HCT116 (cell line): ENCODE results near the gene CCDC146. TPM values are rescaled to one million over a fixed set of nuclear protein-coding genes. Genes with fewer than 3 reads are reported as not detected.

Experiments used
- ATAC-seq: fragments of 200-7000 bp; cut with Tn5 transposase; 2 replicates; pipeline ENCODE4 v1.9.1; 2020; ENCODE audit warnings: mild to moderate bottlenecking, moderate library complexity
- BruUV-seq: library from RNA; stranded (reverse); fragments of 400-500 nt; replicated peaks from 2 replicates; lab custom pipeline; 2021; lab: Mats Ljungman, UMichigan
- CTCF ChIA-PET: fragments of 300-600 bp; sonication (Branson Sonifier 250); formaldehyde crosslinking; loops from one replicate; lab custom pipeline; 2021; ENCODE audit warnings: antibody characterized with exemption; lab: Charles Lee
- POLR2A ChIA-PET: fragments of 300-600, 350-600 bp; sonication (Branson Sonifier 250); formaldehyde crosslinking; loops from one replicate; lab custom pipeline; 2021; ENCODE audit warnings: antibody characterized with exemption; lab: Charles Lee
- RAD21 ChIA-PET, 2 experiments: fragments of 300-600 bp; sonication (Branson Sonifier 250); formaldehyde crosslinking; loops; one replicate each; lab custom pipeline; 2023; ENCODE audit warnings: low total read pairs in 2 of 2; ENCODE audit not compliant: uncharacterized antibody in 2 of 2, unreplicated experiment in 2 of 2, low non-redundant PET in 1 of 2; lab: Charles Lee
- DNase-seq: peaks from one replicate; pipeline ENCODE4 v3.0.0-alpha.2; 2010; ENCODE audit warnings: low read depth, low spot score
- H2AFZ ChIP-seq: fragments of 200-600 bp; shearing (Covaris generic), sonication (generic); 2 replicates; pipeline ENCODE4 v1.6.1; 2017; ENCODE audit warnings: low read depth, mixed run types, mixed read lengths, antibody characterized with exemption, low read length; ENCODE audit not compliant: poor library complexity, severe bottlenecking
- H3K27ac ChIP-seq: 2 replicates; pipeline ENCODE4 v1.5.1; 2012; ENCODE audit warnings: low read depth, low read length
- H3K27me3 ChIP-seq: fragments of 200-600 bp; sonication (generic); 2 replicates; pipeline ENCODE4 v1.6.1; 2016; ENCODE audit warnings: mixed run types, low read length, mixed read lengths; ENCODE audit not compliant: insufficient read depth
- H3K36me3 ChIP-seq, 2 experiments: fragments of 200-500 bp in 1 of 2; fragments of 200-600 bp in 1 of 2; sonication (Bioruptor generic) in 1 of 2; sonication (generic) in 1 of 2; 2 replicates each; pipeline versions ENCODE4 v1.5.1 to v1.6.1; 2014 to 2016; ENCODE audit warnings: low read length in 2 of 2, inconsistent platforms in 1 of 2, mixed read lengths in 1 of 2, mixed run types in 1 of 2; ENCODE audit not compliant: insufficient read depth in 2 of 2, control insufficient read depth in 1 of 2
- H3K4me1 ChIP-seq, 2 experiments: fragments of 200-600 bp in 1 of 2; sonication (generic) in 1 of 2; 2 replicates each; pipeline versions ENCODE4 v1.5.1 to v1.6.1; 2012 to 2017; ENCODE audit warnings: low read length in 2 of 2, inconsistent platforms in 1 of 2, mild to moderate bottlenecking in 1 of 2, mixed read lengths in 1 of 2, mixed run types in 1 of 2, moderate library complexity in 1 of 2; ENCODE audit not compliant: insufficient read depth in 2 of 2, control insufficient read depth in 1 of 2
- H3K4me2 ChIP-seq: fragments of 200-600 bp; sonication (generic); 2 replicates; pipeline ENCODE4 v1.6.1; 2017; ENCODE audit warnings: mixed run types, low read length, mixed read lengths
- H3K4me3 ChIP-seq, 2 experiments: fragments of 200-600 bp in 1 of 2; sonication (generic) in 1 of 2; replicated peaks in 1 of 2; 2 replicates each; pipeline ENCODE4 v1.5.1; 2011 to 2016; ENCODE audit warnings: low read length in 2 of 2, control low read depth in 1 of 2, low read depth in 1 of 2, mild to moderate bottlenecking in 1 of 2, mixed read lengths in 1 of 2, mixed run types in 1 of 2
- H3K79me2 ChIP-seq: fragments of 200-600 bp; sonication (generic); 2 replicates; pipeline ENCODE4 v1.6.1; 2017; ENCODE audit warnings: mild to moderate bottlenecking, mixed run types, low read length, moderate library complexity, mixed read lengths; ENCODE audit not compliant: insufficient read depth
- H3K9ac ChIP-seq: fragments of 200-600 bp; sonication (generic); 2 replicates; pipeline ENCODE4 v1.6.1; 2016; ENCODE audit warnings: low read length, mixed read lengths
- H3K9me2 ChIP-seq: fragments of 200-600 bp; sonication (generic), shearing (Covaris generic); 2 replicates; pipeline ENCODE4 v1.6.1; 2017; ENCODE audit warnings: mixed run types, mild to moderate bottlenecking, moderate library complexity; ENCODE audit not compliant: insufficient read depth
- H3K9me3 ChIP-seq, 2 experiments: fragments of 200-500 bp in 1 of 2; fragments of 200-600 bp in 1 of 2; sonication (Bioruptor generic) in 1 of 2; sonication (generic) in 1 of 2; 2 replicates each; pipeline ENCODE4 v1.6.1; 2014 to 2017; ENCODE audit warnings: low read length in 2 of 2, mixed read lengths in 2 of 2, inconsistent platforms in 1 of 2, low read depth in 1 of 2, mild to moderate bottlenecking in 1 of 2, mixed run types in 1 of 2, moderate library complexity in 1 of 2; ENCODE audit not compliant: control insufficient read depth in 1 of 2, insufficient read depth in 1 of 2
- H4K20me1 ChIP-seq: fragments of 200-600 bp; sonication (generic), shearing (Covaris generic); 2 replicates; pipeline ENCODE4 v1.6.1; 2017; ENCODE audit warnings: mixed run types, mild to moderate bottlenecking, moderate library complexity; ENCODE audit not compliant: insufficient read depth
- EZH2phosphoT487 ChIP-seq: fragments of 200-600 bp; IDR thresholded peaks from 2 replicates; pipeline ENCODE4 v1.6.1; 2018; ENCODE audit warnings: antibody characterized with exemption, borderline replicate concordance
- FOSL1 ChIP-seq: IDR thresholded peaks from 2 replicates; pipeline ENCODE4 v1.6.1; 2012; ENCODE audit warnings: low read depth
- SRF ChIP-seq: IDR thresholded peaks from 2 replicates; pipeline ENCODE4 v1.6.1; 2012; ENCODE audit warnings: low read depth
- ZNF274 ChIP-seq: fragments of 200-500 bp; sonication (Bioruptor generic); IDR thresholded peaks from 2 replicates; pipeline ENCODE4 v1.6.1; 2014; ENCODE audit warnings: mild to moderate bottlenecking, low read depth, low read length, inconsistent platforms
- intact Hi-C: fragments of 100-400 bp; cut with micrococcal nuclease; formaldehyde crosslinking; loops from 2 replicates; pipeline ENCODE4 v1.10.0; 2022
- total RNA-seq: library from RNA; stranded (reverse); gene quantifications from one replicate; pipeline ENCODE4 v1.2.1, GENCODE V29; 2021; ENCODE audit not compliant: unreplicated experiment
- TF ChIP-seq, protein P1 (sequence below): IDR thresholded peaks from 2 replicates; pipeline ENCODE4 v1.6.1; 2012; ENCODE audit warnings: low read depth

CCDC146 gene
- total RNA-seq, 1 experiment from 2014 or later = 6.3 TPM

DNA sequence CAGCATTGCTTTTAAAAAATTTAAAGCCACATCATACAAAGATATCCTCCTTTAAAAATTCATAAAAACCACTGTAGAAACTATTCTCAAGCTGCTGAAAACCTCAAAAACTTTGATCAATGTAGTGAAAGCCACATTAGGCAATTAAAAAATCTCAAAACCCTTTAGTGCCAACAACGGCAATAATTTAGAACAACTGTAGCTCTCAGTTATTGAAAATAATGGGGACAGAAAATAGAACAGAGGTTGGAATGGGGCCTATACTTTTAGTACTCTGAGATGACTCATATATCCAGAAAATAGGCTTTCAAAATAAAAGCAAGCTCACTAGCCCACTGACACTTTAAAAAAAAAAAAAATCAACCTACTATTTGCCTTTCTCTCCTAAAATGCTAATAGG lies 206.3 kb downstream of the CCDC146 start:
- POLR2A ChIA-PET = no interaction called here
- ATAC-seq (no peak), DNase-seq (no peak)
- intact Hi-C loops = no loop called here
- H3K27ac ChIP-seq = no peak overlapping the region
- H3K9me3 ChIP-seq = no peaks in the 10 kb centered on the region
- peaks cover 0 to 23% of the 10 kb centered on the region in 2 experiments; a peak in 2 of 4 replicates for H3K4me1 ChIP-seq
- H4K20me1 ChIP-seq = no peaks in the 10 kb centered on the region
- RAD21 ChIA-PET = no interaction called here
- H3K27me3 ChIP-seq = no peaks in the 10 kb centered on the region
- CTCF ChIA-PET = no interaction called here
- H3K36me3 ChIP-seq = no peaks in the 10 kb centered on the region
- no peak overlapping the region for H3K4me2 ChIP-seq
- BruUV-seq = no TSS peak
- H3K79me2 ChIP-seq = no peaks in the 10 kb centered on the region
- H2AFZ ChIP-seq = no peak overlapping the region
- H3K4me3 ChIP-seq = no peak overlapping the region
- no peak overlapping the region for H3K9ac ChIP-seq
- TF ChIP-seq ZNF274 (no peak), SRF (no peak), EZH2phosphoT487 (no peak), FOSL1 (no peak)
- TF ChIP-seq, protein P1, sequence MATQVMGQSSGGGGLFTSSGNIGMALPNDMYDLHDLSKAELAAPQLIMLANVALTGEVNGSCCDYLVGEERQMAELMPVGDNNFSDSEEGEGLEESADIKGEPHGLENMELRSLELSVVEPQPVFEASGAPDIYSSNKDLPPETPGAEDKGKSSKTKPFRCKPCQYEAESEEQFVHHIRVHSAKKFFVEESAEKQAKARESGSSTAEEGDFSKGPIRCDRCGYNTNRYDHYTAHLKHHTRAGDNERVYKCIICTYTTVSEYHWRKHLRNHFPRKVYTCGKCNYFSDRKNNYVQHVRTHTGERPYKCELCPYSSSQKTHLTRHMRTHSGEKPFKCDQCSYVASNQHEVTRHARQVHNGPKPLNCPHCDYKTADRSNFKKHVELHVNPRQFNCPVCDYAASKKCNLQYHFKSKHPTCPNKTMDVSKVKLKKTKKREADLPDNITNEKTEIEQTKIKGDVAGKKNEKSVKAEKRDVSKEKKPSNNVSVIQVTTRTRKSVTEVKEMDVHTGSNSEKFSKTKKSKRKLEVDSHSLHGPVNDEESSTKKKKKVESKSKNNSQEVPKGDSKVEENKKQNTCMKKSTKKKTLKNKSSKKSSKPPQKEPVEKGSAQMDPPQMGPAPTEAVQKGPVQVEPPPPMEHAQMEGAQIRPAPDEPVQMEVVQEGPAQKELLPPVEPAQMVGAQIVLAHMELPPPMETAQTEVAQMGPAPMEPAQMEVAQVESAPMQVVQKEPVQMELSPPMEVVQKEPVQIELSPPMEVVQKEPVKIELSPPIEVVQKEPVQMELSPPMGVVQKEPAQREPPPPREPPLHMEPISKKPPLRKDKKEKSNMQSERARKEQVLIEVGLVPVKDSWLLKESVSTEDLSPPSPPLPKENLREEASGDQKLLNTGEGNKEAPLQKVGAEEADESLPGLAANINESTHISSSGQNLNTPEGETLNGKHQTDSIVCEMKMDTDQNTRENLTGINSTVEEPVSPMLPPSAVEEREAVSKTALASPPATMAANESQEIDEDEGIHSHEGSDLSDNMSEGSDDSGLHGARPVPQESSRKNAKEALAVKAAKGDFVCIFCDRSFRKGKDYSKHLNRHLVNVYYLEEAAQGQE = no peak
- no peaks in the 10 kb centered on the region for H3K9me2 ChIP-seq
